Heart left ventricle (tissue), 16 donors: Measurements from ENCODE around the gene MARS1. TPM values are rescaled to one million over a fixed set of nuclear protein-coding genes. Genes with fewer than 3 reads are reported as not detected.

ENCODE experiments used
- ATAC-seq, 4 donors: fragments of 200-7000 bp; cut with Tn5 transposase; one replicate each; pipeline ENCODE4 v1.9.1; 2020 to 2022; ENCODE audit warnings: moderate library complexity in 4 of 4, mild to moderate bottlenecking in 3 of 4, moderate number of reproducible peaks in 1 of 4
- DNase-seq, 5 donors: peaks; one replicate each; pipeline ENCODE4 v3.0.0-alpha.2; 2020
- H3K27ac ChIP-seq, 12 donors: fragments of 200-600 bp; sonication (generic) in 4 of 12; one replicate each; pipeline versions ENCODE4 v1.5.0 to v1.8.0; 2016 to 2022; ENCODE audit warnings: mild to moderate bottlenecking in 2 of 12
- H3K27me3 ChIP-seq, 9 donors: fragments of 200-600 bp; sonication (generic) in 2 of 9; one replicate each; pipeline versions ENCODE4 v1.5.1 to v1.8.0; 2016 to 2022; ENCODE audit warnings: mild to moderate bottlenecking in 3 of 9
- H3K36me3 ChIP-seq, 9 donors: fragments of 200-600 bp; sonication (generic) in 2 of 9; one replicate each; pipeline versions ENCODE4 v1.5.0 to v1.8.0; 2018 to 2022; ENCODE audit warnings: mild to moderate bottlenecking in 2 of 9
- H3K4me1 ChIP-seq, 12 donors: fragments of 200-600 bp; sonication (generic) in 4 of 12; one replicate each; pipeline versions ENCODE4 v1.5.0 to v1.8.0; 2016 to 2022; ENCODE audit warnings: mild to moderate bottlenecking in 3 of 12
- H3K4me3 ChIP-seq, 12 donors: fragments of 200-600 bp; sonication (generic) in 4 of 12; one replicate each; pipeline versions ENCODE4 v1.5.0 to v1.8.0; 2017 to 2022; ENCODE audit warnings: mild to moderate bottlenecking in 9 of 12, moderate library complexity in 4 of 12
- H3K9me3 ChIP-seq, 12 donors: fragments of 200-600 bp; sonication (generic) in 4 of 12; one replicate each; pipeline versions ENCODE4 v1.5.0 to v1.8.0; 2016 to 2022; ENCODE audit warnings: mild to moderate bottlenecking in 1 of 12
- CTCF ChIP-seq, 12 donors: fragments of 200-600 bp; sonication (generic) in 4 of 12; IDR thresholded peaks; one replicate each; pipeline versions ENCODE4 v1.5.0 to v1.8.0; 2018 to 2022; ENCODE audit warnings: antibody characterized with exemption in 12 of 12, mild to moderate bottlenecking in 5 of 12
- POLR2A ChIP-seq, 2 donors: fragments of 450-650 bp; IDR thresholded peaks; one replicate each; pipeline ENCODE4 v1.6.1; 2017; ENCODE audit warnings: antibody characterized with exemption in 2 of 2, mild to moderate bottlenecking in 2 of 2, moderate library complexity in 2 of 2
- WGBS, 4 donors: extraction: QIAGEN DNeasy Blood & Tissue Kit in 2 of 4; methylation state at CpG; one replicate each; pipeline versions ENCODE4 v1.1.5 to v1.1.7; 2013 to 2018; 5-methylcytosine and 5-hydroxymethylcytosine counted together
- intact Hi-C, 10 donors: fragments of 100-400 bp; cut with DNase I; formaldehyde crosslinking; loops; one replicate each; pipeline versions ENCODE4 v1.11.1 to v1.14.2; 2022
- polyA plus RNA-seq, 2 donors: library from polyadenylated mRNA; stranded (reverse); fragments of 200-250 nt; gene quantifications; one replicate each; pipeline ENCODE4 v1.2.3, GENCODE V29; 2013
- total RNA-seq, 9 donors: library from RNA; depleted of rRNA in 2 of 9; stranded (reverse); fragments of >200 nt in 2 of 9; fragmentation: NEBNext Ultra II Directional in 3 of 9; extraction: Animal tissue kit (Norgen Biotek cat#: 25700) in 3 of 9; gene quantifications; one replicate each; pipeline versions ENCODE4 v1.1.0 to v1.2.4, GENCODE V29; 2016 to 2023
- donor health status: ischemic (EF 13 %, LVEDD 7.1; RV severe dilation, severe dysfunction).
- donor health status: healthy with polysubstance abuse.
- donor health status: DM: no; HTN: yes; CAD: no.
- donor health status: DM: no; HTN: no; CAD: no.
- donor health status: ischemic (EF 25% LVEDD 6.9; RV normal size, moderate dysfunction).
- donor health status: ischemic (EF 25% LVEDD 5.7; RV mildly dilated, moderate dysfunction).
- donor health status: healthy.
- donor health status: DM: yes; HTN: yes; CAD: no.
- donor health status: ischemic (EF 35%, LVEDD 5.7; RV mildly dilated, moderate dysfunction).
- donor health status: nonischemic (EF 11% LVEDD 7.7; RV severe dilation, severe dysfunction).
- donor health status: DM: yes; HTN: yes; CAD: no.
- donor health status: PGD.
- donor health status: ischemic (EF 29% LVEDD 5.4; RV normal size, mild dysfunction).
- donor health status: nonischemic (EF 23%, LVEDD 6.1; RV moderate dilation, normal function).

Gene MARS1
- total and polyA plus RNA-seq, 11 donors = 36.8 to 109 (median 74.9) TPM

- peaks cover 14 to 63% (median 39%) of the 10 kb centered on the region in 9 donors for H3K27me3 ChIP-seq
These were observed 12.4 kb upstream of the MARS1 start for GRCh38 chr12:57475271-57476161.

GRCh38 chr12:57476162-57476992, 11.5 kb upstream of the MARS1 start:
- Histone ChIP-seq H3K36me3 (peaks cover 0 to 40% (median 0%) of the 10 kb centered on the region in 9 donors), H3K4me3 (peak overlapping the region in 11 of 12 donors; percentile 6 to 68 (median 40)), H3K9me3 (no peaks in the 10 kb centered on the region), H3K27me3 (peaks cover 14 to 63% (median 37%) of the 10 kb centered on the region in 9 donors), H3K27ac (peak overlapping the region in 4 of 12 donors; percentile 18 to 94 (median 54)), H3K4me1 (peaks cover 0 to 57% (median 15%) of the 10 kb centered on the region in 12 donors)
- intact Hi-C loops = no loop called here
- DNase-seq (no peak), ATAC-seq (peak in 1 of 4 donors; percentile 7)
- 19 to 58% (median 25%) methylated on average over 10 to 29 of the region's 29 CpGs for WGBS, 4 donors
- TF ChIP-seq POLR2A (IDR thresholded peaks at IDR 0.05) (no peak), CTCF (IDR thresholded peaks at IDR 0.05) (peak in 1 of 12 donors; percentile 35)

More at GRCh38 chr12:57475271-57476161, 12.4 kb upstream of the MARS1 start:
- 5 to 12% (median 10%) methylated on average over 55 to 84 of the region's 84 CpGs for WGBS, 4 donors
- TF ChIP-seq CTCF (IDR thresholded peaks at IDR 0.05) = no peak
- TF ChIP-seq POLR2A (IDR thresholded peaks at IDR 0.05) = no peak
- intact Hi-C loops = no loop called here
- ATAC-seq (peak in 3 of 4 donors; percentile 32 to 38 (median 35)), DNase-seq (peak in 1 of 5 donors; percentile 23)
- peak overlapping the region in 1 of 12 donors; percentile 94 for H3K27ac ChIP-seq
- peak overlapping the region; percentile 6 to 68 (median 39) for H3K4me3 ChIP-seq
- H3K9me3 ChIP-seq = no peaks in the 10 kb centered on the region
- peaks cover 0 to 48% (median 0%) of the 10 kb centered on the region in 9 donors for H3K36me3 ChIP-seq
- H3K4me1 ChIP-seq = peaks cover 0 to 50% (median 15%) of the 10 kb centered on the region in 12 donors

- ATAC-seq (no peak), DNase-seq (no peak)
- peak overlapping the region in 8 of 12 donors; percentile 18 to 94 (median 39) for H3K27ac ChIP-seq
- H3K9me3 ChIP-seq = no peaks in the 10 kb centered on the region
- intact Hi-C loops = no loop called here
- H3K4me1 ChIP-seq = peaks cover 0 to 57% (median 15%) of the 10 kb centered on the region in 12 donors
- WGBS, 4 donors = 76 to 92% (median 85%) methylated on average over 15 of the region's 15 CpGs
- no peak for TF ChIP-seq POLR2A (IDR thresholded peaks at IDR 0.05)
- no peak for TF ChIP-seq CTCF (IDR thresholded peaks at IDR 0.05)
- peaks cover 0 to 32% (median 0%) of the 10 kb centered on the region in 9 donors for H3K36me3 ChIP-seq
- peak overlapping the region in 10 of 12 donors; percentile 8 to 68 (median 40) for H3K4me3 ChIP-seq
- H3K27me3 ChIP-seq = peaks cover 14 to 63% (median 35%) of the 10 kb centered on the region in 9 donors
These were observed 10.7 kb upstream of the MARS1 start for GRCh38 chr12:57476993-57477709.
